Stimulated activated CD4-positive, alpha-beta T cell treated with anti-CD3 and anti-CD28 coated beads, Interleukin-15, amount 100 ng/mL, for 48 hours (primary cell): ENCODE results near the gene SLX1A.
"Not testable (repeated sequence)": the region's sequence is repeated elsewhere in the genome, so short reads cannot be mapped to it uniquely, and the experiment has no call there.

ENCODE experiments used
- DNase-seq, 2 donors: peaks; one replicate each; pipeline ENCODE4 v3.0.0-alpha.2; 2020; ENCODE audit warnings: low read depth in 2 of 2

Gene SLX1A

DNA sequence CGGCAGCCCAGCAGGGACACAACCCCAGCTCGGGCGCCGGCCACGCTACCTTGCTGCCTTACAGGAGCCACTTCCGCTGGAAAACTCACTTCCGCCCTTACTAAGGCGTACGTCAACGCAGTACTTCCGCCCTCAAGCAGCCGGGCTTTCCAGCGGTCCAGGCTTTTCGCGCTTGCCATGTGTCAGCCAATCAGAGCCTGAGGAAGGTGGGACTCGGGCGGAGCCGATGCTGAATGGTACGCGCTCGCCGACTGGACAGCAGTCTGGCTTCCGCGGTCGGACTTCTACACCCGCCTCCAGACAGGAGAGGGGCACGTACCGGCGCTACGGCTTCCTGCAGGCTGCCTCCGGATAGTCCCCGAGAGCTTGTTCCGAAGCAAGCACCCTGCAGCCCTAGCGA, at the start of gene SLX1A, which contains the start of gene BOLA2B:
TSS of gene SLX1A (plus strand) at position 261 of the 400 bp plus-strand sequence. CDS start 210 bp downstream, outside the sequence.
TSS of gene BOLA2B (minus strand) at position 52 of the 400 bp plus-strand sequence. CDS start 71 bp downstream, outside the sequence.
- not testable (repeated sequence) for DNase-seq

DNA sequence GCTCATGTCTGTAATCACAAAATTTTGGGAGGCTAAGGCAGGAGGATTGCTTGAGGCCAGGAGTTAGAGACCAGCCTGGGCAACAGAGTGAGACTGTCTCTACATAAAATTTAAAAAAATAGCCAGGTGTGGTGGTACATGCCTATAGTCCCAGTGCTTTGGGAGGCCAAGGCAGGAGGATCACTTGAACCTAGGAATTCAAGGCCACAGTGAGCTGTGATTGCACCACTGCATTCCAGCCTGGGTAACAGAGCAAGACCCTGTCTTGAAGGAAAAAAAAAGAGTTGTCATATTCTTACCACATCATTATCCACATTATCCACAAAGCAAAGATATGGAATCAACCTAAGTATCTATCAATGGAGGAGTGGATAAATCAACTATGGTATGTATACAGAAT, 49.7 kb upstream of the SLX1A start:
- no peak for DNase-seq

DNA sequence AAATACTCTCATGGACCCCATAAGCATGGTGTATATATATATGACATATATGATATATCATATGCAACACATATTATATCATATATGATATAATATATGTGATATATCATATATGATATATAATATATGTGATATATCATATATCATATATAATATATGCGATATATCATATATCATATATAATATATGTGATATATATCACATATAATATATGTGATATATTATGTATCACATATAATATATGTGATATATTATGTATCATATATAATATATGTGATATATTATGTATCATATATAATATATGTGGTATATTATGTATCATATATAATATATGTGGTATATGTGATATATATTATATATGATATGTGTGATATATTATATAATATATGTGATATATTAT, 48.8 kb upstream of the SLX1A start:
- DNase-seq, result no peak

DNA sequence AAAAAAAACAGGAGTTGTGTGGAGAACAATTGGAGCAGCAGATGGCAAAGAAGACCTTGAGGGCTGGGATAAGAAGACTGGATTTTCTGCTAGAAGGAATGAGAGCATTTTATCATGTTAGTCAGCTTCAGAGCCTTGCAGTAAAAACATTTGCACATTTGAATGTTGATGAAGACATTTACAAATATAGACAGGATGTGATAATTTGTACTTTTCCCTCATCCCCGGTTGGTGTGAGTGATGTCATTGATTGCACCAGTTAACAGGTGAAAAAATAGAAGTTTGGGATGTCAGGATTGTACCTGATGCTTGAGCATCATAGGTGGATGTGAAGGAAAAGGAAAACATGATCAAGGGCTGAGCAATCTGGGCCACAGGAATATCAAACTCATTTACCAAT, 48.0 kb upstream of the SLX1A start:
- no peak for DNase-seq

DNA sequence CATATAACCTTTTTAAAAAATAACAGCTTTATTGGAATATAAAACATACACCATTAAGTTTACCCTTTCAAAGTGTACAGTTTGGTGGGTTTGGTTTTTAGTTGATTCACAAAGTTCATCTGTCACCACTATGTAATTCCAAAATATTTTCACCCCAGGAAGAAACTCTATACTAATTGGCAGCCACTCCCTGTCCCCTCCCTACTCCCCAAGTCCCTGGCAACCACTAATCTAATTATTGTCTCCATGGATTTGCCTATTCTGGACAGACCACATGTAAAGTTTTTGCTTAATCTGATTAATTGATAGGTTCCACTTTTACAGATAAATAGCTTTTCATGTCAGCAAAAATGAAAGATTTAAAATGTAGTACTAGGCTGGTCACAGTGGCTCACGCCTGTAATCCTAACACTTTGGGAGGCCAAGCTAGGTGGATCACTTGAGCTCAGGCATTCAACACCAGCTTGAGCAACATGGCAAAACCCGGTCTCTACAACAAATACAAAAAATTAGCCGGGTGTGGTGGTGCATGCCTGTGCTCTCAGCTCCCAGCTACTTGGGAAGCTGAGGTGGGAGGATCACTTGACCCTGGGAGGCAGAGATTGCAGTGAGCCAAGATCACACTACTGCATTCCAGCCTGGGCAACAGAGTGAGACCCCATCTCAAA, 45.7 kb upstream of the SLX1A start:
- DNase-seq, result no peak

DNA sequence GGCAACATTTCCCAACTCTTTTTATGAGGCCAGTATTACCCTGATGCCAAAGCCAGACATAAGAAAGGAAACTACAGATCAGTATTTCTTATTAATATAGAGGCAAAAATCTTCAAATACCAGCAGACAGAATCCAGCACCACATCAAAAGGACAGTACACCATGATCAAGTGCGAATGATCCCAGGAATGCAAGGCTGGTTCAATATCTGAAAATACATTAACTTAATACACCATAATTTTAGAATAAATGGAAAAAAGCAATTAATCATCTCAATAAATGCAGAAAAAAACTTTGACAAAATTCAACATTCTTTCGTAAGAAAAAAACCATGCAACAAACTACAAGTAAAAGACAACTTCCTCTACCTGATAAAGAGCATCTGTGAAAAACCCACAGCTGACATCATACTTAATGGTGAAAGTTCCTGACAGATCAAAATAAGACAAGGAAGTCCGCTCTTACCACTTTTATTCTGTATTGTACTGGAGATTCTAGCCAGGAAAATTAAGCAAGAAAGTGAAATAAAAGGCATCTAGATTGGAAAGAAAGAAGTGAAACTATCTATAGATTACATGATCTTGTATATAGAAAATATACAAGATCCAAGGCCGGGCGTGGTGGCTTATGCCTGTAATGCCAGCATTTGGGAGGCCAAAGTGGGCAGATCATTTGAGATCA, 44.3 kb upstream of the SLX1A start:
- DNase-seq, result no peak

DNA sequence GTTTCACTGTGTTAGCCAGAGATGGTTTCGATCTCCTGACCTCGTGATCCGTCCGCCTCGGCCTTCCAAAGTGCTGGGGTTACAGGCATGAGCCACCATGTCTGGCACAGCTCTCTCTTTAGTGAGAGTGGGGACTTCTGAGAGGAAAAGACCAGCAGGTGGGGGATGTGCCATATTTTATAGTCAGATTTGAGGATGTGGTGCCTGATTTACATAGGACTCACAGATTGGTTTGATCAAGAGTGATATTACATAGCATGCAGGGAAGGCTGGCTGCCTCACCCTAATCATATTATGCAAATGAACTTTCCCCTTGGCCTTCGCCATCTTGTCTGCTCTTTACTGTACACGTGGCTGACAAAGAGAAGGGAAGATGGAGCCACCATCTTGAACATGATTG, 42.6 kb upstream of the SLX1A start:
- no peak for DNase-seq

DNA sequence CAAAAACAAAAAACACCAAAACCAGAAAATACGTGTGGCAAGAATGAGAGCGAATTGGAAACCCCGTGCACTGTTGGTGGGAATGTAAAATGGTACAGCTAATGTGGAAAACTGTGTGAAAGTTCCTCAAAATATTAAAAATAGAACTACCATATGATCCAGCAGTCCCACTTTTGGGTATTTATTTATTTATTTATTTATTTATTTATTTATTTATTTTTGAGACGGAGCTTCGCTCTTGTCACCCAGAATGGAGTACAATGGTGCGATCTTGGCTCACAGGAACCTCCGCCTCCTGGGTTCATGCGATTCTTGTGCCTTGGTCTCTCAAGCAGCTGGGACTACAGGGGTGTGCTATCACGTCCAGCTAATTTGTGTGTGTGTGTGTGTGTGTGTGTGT, 41.2 kb upstream of the SLX1A start:
- DNase-seq, result no peak

DNA sequence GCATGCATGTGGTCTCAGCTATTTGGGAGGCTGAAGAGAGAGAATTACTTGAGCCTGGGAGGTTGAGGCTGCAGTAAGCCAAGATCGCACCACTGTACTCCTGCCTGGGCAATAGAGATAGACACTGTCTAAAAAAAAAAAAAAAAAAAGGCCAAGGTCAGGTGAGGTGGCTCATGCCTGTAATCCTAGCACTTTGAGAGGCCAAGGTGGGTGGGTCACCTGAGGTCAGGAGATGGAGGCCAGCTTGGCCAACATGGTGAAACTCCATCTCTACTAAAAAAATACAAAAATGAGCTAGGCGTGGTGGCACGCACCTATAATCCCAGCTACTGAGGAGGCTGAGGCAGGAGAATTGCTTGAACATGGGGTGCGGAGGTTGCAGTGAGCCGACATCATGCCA, 38.5 kb upstream of the SLX1A start:
- no peak for DNase-seq

DNA sequence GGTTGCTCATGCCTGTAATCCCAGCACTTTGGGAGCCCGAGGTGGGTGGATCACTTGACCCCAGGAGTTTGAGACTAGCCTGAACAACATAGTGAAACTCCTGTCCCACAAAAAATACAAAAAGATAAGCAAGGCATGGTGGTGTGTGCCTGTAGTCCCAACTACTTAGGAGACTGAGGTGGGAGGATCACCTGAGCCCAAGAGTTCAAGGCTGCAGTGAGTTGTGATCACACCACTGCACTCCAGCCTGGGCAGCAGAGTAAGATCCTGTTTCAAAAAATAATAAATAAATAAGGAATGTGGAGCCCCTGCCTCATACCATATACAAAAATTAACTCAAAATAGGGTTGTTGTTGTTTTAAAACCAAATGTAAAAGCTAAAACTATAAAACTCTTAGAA, 36.5 kb upstream of the SLX1A start:
- DNase-seq, result no peak

DNA sequence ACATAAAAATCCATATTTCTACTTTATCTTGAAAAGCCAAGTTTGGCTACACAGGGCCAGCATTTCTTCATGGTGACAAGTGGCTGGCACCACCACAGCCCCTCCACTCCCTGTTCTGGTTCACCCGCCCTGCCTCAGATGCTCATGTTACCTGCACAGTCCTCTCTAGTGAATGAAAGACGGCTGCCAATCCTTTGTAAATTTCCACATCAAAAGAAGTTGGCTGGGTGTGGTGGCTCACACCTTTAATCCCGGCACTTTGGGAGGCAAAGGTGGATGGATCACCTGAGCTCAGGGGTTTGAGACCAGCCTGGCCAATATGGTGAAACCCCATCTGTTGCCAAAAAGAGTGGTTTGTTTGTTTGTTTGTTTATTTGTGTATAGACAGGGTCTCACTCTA, 30.1 kb upstream of the SLX1A start:
- DNase-seq, result no peak

DNA sequence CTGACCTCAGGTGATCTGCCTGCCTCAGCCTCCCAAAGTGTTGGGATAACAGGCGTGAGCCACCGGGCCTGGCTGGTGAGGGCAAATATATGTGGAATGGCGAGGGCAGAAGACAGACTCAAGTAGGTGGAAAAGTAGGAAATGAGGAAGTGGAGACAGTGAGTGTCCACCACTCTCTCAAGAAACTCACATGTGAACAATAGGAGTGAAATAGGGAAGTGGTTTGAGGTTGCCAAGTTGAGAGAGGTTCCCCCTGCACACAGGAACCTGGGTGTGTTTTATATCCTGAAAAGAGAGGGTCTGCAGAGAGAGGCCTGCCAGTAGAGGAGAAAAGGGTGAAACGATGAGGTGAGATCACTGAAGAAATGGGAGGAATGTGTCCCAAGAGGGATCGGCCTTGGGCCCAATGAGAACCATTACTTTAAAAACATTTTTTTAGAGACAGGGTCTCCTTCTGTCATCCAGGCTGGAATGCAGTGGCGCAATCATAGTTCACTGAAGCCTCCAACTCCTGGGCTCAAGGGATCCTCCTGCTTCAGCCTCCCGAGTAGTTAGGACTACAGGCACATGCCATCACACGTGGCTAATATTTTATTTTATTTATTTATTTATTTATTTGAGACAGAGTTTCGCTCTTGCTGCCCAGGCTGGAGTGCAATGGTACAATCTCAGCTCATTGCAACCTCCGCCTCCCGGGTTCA, 27.3 kb upstream of the SLX1A start:
- DNase-seq, result no peak

DNA sequence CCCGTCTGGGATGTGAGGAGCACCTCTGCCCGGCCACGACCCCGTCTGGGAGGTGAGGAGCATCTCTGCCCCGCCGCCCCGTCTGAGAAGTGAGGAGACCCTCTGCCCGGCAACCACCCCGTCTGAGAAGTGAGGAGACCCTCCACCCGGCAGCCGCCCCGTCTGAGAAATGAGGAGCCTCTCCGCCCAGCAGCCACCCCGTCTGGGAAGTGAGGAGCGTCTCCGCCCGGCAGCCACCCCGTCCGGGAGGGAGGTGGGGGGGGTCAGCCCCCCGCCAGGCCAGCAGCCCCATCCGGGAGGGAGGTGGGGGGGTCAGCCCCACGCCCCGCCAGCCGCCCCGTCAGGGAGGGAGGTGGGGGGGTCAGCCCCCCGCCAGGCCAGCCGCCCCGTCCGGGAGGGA, 24.9 kb upstream of the SLX1A start:
- DNase-seq, result not testable (repeated sequence)

DNA sequence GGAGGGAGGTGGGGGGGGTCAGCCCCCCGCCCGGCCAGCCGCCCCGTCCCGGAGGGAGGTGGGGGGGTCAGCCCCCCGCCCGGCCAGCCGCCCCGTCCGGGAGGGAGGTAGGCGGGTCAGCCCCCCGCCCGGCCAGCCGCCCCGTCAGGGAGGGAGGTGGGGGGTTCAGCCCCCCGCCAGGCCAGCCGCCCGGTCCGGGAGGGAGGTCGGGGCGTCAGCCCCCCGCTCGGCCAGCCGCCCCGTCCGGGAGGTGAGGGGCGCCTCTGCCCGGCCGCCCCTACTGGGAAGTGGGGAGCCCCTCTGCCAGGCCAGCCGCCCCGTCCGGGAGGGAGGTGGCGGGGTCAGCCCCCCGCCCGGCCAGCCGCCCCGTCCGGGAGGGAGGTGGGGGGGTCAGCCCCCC, 24.3 kb upstream of the SLX1A start:
- DNase-seq, result not testable (repeated sequence)

DNA sequence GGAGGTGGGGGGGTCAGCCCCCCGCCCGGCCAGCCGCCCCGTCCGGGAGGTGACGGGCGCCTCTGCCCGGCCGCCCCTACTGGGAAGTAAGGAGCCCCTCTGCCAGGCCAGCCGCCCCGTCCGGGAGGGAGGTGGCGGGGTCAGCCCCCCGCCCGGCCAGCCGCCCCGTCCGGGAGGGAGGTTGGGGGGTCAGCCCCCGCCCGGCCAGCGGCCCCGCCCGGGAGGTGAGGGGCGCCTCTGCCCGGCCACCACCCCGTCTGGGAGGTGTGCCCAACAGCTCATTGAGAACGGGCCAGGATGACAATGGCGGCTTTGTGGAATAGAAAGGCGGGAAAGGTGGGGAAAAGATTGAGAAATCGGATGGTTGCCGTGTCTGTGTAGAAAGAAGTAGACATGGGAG, 23.5 kb upstream of the SLX1A start:
- DNase-seq, result not testable (repeated sequence)

DNA sequence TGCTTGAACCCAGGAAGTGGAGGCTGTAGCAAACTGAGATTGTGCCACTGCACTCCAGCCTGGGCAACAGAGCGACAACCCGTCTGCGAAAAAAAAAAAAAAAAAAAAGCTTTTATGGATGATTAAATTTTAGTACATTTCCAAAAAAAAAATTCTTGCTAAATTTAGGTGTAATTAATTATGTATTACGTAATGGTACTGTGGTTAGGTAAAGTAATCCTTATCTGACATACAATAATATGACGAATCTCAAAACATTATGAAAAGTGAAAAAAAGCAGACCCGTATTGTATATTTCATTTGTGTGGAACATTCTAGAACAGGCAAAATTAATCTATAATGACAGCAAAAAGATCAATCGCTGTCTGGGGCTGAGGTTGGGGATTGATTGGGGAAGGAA, 20.6 kb upstream of the SLX1A start:
- no peak for DNase-seq

DNA sequence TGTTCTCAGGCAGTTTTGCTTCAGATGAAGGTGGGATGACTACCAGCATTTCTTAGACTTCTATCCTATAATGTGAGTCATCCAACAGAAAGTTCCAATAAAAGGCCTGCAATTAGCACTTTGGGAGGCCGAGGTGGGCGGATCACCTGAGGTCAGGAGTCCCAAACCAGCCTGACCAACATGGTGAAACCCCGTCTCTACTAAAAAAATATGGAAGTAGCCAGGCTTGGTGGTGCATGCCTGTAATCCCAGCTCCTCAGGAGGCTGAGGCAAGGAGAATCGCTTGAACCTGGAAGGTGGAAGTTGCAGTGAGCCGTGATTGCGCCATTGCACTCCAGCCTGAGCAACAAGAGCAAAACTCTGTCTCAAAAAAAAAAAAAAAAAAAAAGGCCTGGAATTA, 16.8 kb upstream of the SLX1A start:
- DNase-seq, result not testable (repeated sequence)

DNA sequence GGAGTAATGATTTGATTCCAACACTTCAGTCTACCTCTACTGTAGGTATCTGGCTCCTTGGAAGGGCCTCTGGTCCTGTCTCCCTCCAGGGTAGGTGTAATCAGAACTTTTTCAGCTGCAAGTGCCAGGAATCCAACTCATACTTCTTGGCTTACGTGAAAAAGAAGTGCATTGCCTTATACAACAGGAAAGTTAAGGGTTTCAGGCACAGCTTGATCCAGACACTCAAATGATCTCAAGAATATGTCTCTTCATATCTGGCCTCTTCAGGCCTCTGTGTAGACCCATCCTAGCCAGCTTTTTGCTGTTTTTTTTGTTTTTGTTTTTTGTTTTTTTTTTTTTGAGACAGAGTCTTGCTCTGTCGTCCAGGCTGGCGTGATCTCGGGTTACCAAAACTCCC, 14.5 kb upstream of the SLX1A start:
- DNase-seq, result no peak

DNA sequence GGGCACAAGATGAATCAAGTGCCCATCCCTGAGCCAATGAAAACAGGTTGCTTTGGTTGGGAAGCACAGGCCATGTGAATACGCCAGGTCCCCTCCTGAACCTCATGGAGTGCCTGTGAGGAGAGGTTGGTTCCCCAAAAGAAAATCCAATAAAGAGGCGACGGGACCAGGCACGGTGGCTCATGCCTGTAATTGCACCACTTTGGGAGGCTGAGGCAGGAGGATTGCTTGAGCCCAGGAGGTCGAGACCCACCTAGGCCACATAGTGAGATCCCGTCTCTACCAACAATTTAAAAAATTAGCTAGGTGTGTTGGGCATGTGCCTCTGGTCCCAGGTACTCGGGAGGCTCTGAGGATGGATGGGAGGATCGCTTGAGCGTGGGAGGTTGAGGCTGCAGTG, 13.7 kb upstream of the SLX1A start:
- no peak for DNase-seq

DNA sequence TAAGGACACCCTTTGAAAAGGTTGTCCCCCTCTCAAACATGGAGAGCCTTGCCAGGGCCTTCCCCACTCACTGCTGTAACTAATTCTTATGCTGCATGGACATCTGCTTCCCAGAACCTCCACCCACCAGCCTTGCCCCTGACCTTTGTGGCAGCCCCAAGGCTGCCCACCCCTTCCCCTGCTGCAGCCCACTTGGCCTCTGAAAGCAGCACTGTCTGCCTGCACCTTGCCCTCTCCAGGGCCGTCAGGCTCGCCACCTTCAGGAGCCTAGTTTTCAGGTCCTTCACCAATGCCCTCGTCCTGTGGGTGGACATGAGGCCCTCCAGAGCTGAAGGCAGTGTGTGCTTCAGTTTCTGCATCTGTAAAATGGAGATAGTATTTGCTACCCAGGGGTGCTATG, 12.9 kb upstream of the SLX1A start:
- DNase-seq, result no peak

DNA sequence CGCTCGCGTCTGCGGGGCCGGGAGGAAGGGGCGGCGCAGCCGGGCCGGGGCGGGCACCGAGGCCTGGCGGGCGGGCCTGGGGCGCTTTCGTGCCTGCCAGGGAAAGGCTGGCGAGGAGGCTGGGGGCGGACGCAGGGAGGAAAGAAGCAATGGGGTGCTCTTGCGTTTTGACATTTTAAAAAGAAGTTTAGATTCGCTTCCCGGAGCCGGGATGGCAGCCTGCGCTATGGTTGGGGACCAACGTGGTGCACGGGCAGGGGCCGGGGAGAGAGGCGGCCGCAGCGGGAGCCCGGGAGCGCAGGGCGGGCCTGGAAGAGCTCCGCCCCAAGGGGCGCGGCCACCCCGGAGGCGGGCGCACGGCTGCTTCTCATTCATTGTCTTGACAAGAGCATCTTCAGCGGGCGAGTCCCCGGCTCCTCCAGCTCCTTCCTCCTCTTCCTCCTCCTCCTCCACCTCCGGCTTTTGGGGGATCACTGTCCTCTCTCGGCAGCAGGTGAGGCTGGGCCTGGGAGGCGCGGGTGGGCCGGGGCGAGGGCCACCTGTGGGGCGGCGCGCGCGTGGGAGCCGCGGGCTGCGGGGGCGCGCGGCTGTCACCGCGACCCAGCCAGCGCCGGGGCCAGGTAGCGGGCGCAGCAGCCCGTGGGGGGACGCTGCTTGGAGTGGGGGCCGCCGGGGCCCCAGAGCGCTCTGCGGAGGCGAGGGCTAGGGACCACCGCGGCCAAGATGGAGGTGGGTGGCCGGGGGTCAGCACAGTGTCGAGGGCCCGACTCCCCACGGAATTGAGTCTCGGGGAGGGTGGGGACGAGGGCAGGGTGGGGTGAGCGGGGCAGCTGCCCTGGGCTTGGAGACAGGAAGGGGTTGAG, 10.2 kb upstream of the SLX1A start, which contains the start of gene CORO1A:
TSS of gene CORO1A (plus strand) at position 370 of the 863 bp plus-strand sequence. CDS start 1,608 bp downstream, outside the sequence.
- peak; percentile 79 to 82 for DNase-seq
